ENCODE data around the gene DYNC1I1.

The DYNC1I1 gene

GRCh38 chr7:95916573-95917297 is 144.4 kb downstream of the DYNC1I1 start:
- Histone ChIP-seq H3K36me3 (ENCODE audit: control insufficient read depth, low read depth, low read length) (no peaks in the 10 kb centered on the region), H3K27me3 (ENCODE audit: control insufficient read depth, insufficient read depth, low read length) (peaks cover 8% of the 10 kb centered on the region), H3K9me3 (ENCODE audit: control insufficient read depth, low read depth, low read length) (no peaks in the 10 kb centered on the region), H3K9ac (ENCODE audit: low read length) (no peak overlapping the region), H3K4me1 (ENCODE audit: control insufficient read depth, low read depth, low read length) (no peaks in the 10 kb centered on the region), H3K4me3 (ENCODE audit: low read length) (no peak overlapping the region), H3K27ac (ENCODE audit: low read length) (no peak overlapping the region)

GRCh38 chr7:95917634-95918033 is 145.3 kb downstream of the DYNC1I1 start:
- H3K9me3 ChIP-seq (ENCODE audit: control insufficient read depth, low read depth, low read length): no peaks in the 10 kb centered on the region
- H3K4me1 ChIP-seq (ENCODE audit: control insufficient read depth, low read depth, low read length): no peaks in the 10 kb centered on the region
- no peak overlapping the region for H3K4me3 ChIP-seq (ENCODE audit: low read length)
- no peaks in the 10 kb centered on the region for H3K36me3 ChIP-seq (ENCODE audit: control insufficient read depth, low read depth, low read length)
- H3K27me3 ChIP-seq (ENCODE audit: control insufficient read depth, insufficient read depth, low read length): peaks cover 8% of the 10 kb centered on the region
- no peak overlapping the region for H3K27ac ChIP-seq (ENCODE audit: low read length)
- no peak overlapping the region for H3K9ac ChIP-seq (ENCODE audit: low read length)

GRCh38 chr7:95919556-95919955 is 147.2 kb downstream of the DYNC1I1 start:
- H3K27ac ChIP-seq (ENCODE audit: low read length): no peak overlapping the region
- H3K27me3 ChIP-seq (ENCODE audit: control insufficient read depth, insufficient read depth, low read length): peaks cover 8% of the 10 kb centered on the region
- no peaks in the 10 kb centered on the region for H3K4me1 ChIP-seq (ENCODE audit: control insufficient read depth, low read depth, low read length)
- H3K4me3 ChIP-seq (ENCODE audit: low read length): no peak overlapping the region
- no peaks in the 10 kb centered on the region for H3K36me3 ChIP-seq (ENCODE audit: control insufficient read depth, low read depth, low read length)
- H3K9me3 ChIP-seq (ENCODE audit: control insufficient read depth, low read depth, low read length): no peaks in the 10 kb centered on the region
- H3K9ac ChIP-seq (ENCODE audit: low read length): no peak overlapping the region

GRCh38 chr7:95921543-95921942 is 149.2 kb downstream of the DYNC1I1 start:
- no peaks in the 10 kb centered on the region for H3K36me3 ChIP-seq (ENCODE audit: control insufficient read depth, low read depth, low read length)
- H3K4me1 ChIP-seq (ENCODE audit: control insufficient read depth, low read depth, low read length): no peaks in the 10 kb centered on the region
- no peaks in the 10 kb centered on the region for H3K27me3 ChIP-seq (ENCODE audit: control insufficient read depth, insufficient read depth, low read length)
- no peak overlapping the region for H3K4me3 ChIP-seq (ENCODE audit: low read length)
- H3K9me3 ChIP-seq (ENCODE audit: control insufficient read depth, low read depth, low read length): no peaks in the 10 kb centered on the region
- no peak overlapping the region for H3K27ac ChIP-seq (ENCODE audit: low read length)
- no peak overlapping the region for H3K9ac ChIP-seq (ENCODE audit: low read length)

- Histone ChIP-seq H3K36me3 (ENCODE audit: control insufficient read depth, low read depth, low read length) (no peaks in the 10 kb centered on the region), H3K27me3 (ENCODE audit: control insufficient read depth, insufficient read depth, low read length) (no peaks in the 10 kb centered on the region), H3K4me3 (ENCODE audit: low read length) (no peak overlapping the region), H3K4me1 (ENCODE audit: control insufficient read depth, low read depth, low read length) (no peaks in the 10 kb centered on the region), H3K9ac (ENCODE audit: low read length) (no peak overlapping the region), H3K27ac (ENCODE audit: low read length) (no peak overlapping the region), H3K9me3 (ENCODE audit: control insufficient read depth, low read depth, low read length) (no peaks in the 10 kb centered on the region)
Measured at GRCh38 chr7:95922191-95922590, 149.8 kb downstream of the DYNC1I1 start.

- Histone ChIP-seq H3K36me3 (ENCODE audit: control insufficient read depth, low read depth, low read length) (no peaks in the 10 kb centered on the region), H3K27me3 (ENCODE audit: control insufficient read depth, insufficient read depth, low read length) (no peaks in the 10 kb centered on the region), H3K9ac (ENCODE audit: low read length) (no peak overlapping the region), H3K27ac (ENCODE audit: low read length) (no peak overlapping the region), H3K4me3 (ENCODE audit: low read length) (no peak overlapping the region), H3K9me3 (ENCODE audit: control insufficient read depth, low read depth, low read length) (no peaks in the 10 kb centered on the region), H3K4me1 (ENCODE audit: control insufficient read depth, low read depth, low read length) (no peaks in the 10 kb centered on the region)
Measured at GRCh38 chr7:95925236-95925635, 152.9 kb downstream of the DYNC1I1 start.

GRCh38 chr7:95925971-95926370 is 153.6 kb downstream of the DYNC1I1 start:
- Histone ChIP-seq H3K36me3 (ENCODE audit: control insufficient read depth, low read depth, low read length) (no peaks in the 10 kb centered on the region), H3K9ac (ENCODE audit: low read length) (no peak overlapping the region), H3K4me3 (ENCODE audit: low read length) (no peak overlapping the region), H3K27ac (ENCODE audit: low read length) (no peak overlapping the region), H3K4me1 (ENCODE audit: control insufficient read depth, low read depth, low read length) (no peaks in the 10 kb centered on the region), H3K9me3 (ENCODE audit: control insufficient read depth, low read depth, low read length) (no peaks in the 10 kb centered on the region), H3K27me3 (ENCODE audit: control insufficient read depth, insufficient read depth, low read length) (no peaks in the 10 kb centered on the region)

GRCh38 chr7:95927756-95928155 is 155.4 kb downstream of the DYNC1I1 start:
- H3K27me3 ChIP-seq (ENCODE audit: control insufficient read depth, insufficient read depth, low read length): no peaks in the 10 kb centered on the region
- H3K9me3 ChIP-seq (ENCODE audit: control insufficient read depth, low read depth, low read length): no peaks in the 10 kb centered on the region
- H3K27ac ChIP-seq (ENCODE audit: low read length): no peak overlapping the region
- no peak overlapping the region for H3K9ac ChIP-seq (ENCODE audit: low read length)
- no peaks in the 10 kb centered on the region for H3K4me1 ChIP-seq (ENCODE audit: control insufficient read depth, low read depth, low read length)
- H3K36me3 ChIP-seq (ENCODE audit: control insufficient read depth, low read depth, low read length): no peaks in the 10 kb centered on the region
- no peak overlapping the region for H3K4me3 ChIP-seq (ENCODE audit: low read length)

GRCh38 chr7:95929710-95930280 is 157.4 kb downstream of the DYNC1I1 start:
- no peaks in the 10 kb centered on the region for H3K36me3 ChIP-seq (ENCODE audit: control insufficient read depth, low read depth, low read length)
- no peaks in the 10 kb centered on the region for H3K4me1 ChIP-seq (ENCODE audit: control insufficient read depth, low read depth, low read length)
- H3K4me3 ChIP-seq (ENCODE audit: low read length): no peak overlapping the region
- H3K9me3 ChIP-seq (ENCODE audit: control insufficient read depth, low read depth, low read length): no peaks in the 10 kb centered on the region
- H3K27me3 ChIP-seq (ENCODE audit: control insufficient read depth, insufficient read depth, low read length): no peaks in the 10 kb centered on the region
- H3K27ac ChIP-seq (ENCODE audit: low read length): no peak overlapping the region
- H3K9ac ChIP-seq (ENCODE audit: low read length): no peak overlapping the region

- H3K9me3 ChIP-seq (ENCODE audit: control insufficient read depth, low read depth, low read length): no peaks in the 10 kb centered on the region
- no peaks in the 10 kb centered on the region for H3K36me3 ChIP-seq (ENCODE audit: control insufficient read depth, low read depth, low read length)
- H3K27me3 ChIP-seq (ENCODE audit: control insufficient read depth, insufficient read depth, low read length): no peaks in the 10 kb centered on the region
- no peaks in the 10 kb centered on the region for H3K4me1 ChIP-seq (ENCODE audit: control insufficient read depth, low read depth, low read length)
- H3K9ac ChIP-seq (ENCODE audit: low read length): no peak overlapping the region
- H3K4me3 ChIP-seq (ENCODE audit: low read length): no peak overlapping the region
- H3K27ac ChIP-seq (ENCODE audit: low read length): no peak overlapping the region
Measured at GRCh38 chr7:95931460-95932232, 159.3 kb downstream of the DYNC1I1 start.

- no peaks in the 10 kb centered on the region for H3K27me3 ChIP-seq (ENCODE audit: control insufficient read depth, insufficient read depth, low read length)
- no peaks in the 10 kb centered on the region for H3K36me3 ChIP-seq (ENCODE audit: control insufficient read depth, low read depth, low read length)
- H3K4me3 ChIP-seq (ENCODE audit: low read length): no peak overlapping the region
- no peaks in the 10 kb centered on the region for H3K4me1 ChIP-seq (ENCODE audit: control insufficient read depth, low read depth, low read length)
- H3K9ac ChIP-seq (ENCODE audit: low read length): no peak overlapping the region
- H3K27ac ChIP-seq (ENCODE audit: low read length): no peak overlapping the region
- H3K9me3 ChIP-seq (ENCODE audit: control insufficient read depth, low read depth, low read length): no peaks in the 10 kb centered on the region
Measured at GRCh38 chr7:95933618-95934017, 161.3 kb downstream of the DYNC1I1 start.
